Kidney capillary endothelial cell (primary cell): ENCODE results near the gene SLC25A48.
"Not testable (repeated sequence)": the region's sequence is repeated elsewhere in the genome, so short reads cannot be mapped to it uniquely, and the experiment has no call there.

Source experiments
- DNase-seq: peaks from one replicate; pipeline ENCODE4 v3.0.0-alpha.2; 2018; ENCODE audit warnings: low spot score

The SLC25A48 gene

GRCh38 chr5:135857630-135858311 lies 23.3 kb downstream of the SLC25A48 start:
- no peak for DNase-seq

GRCh38 chr5:135859186-135859585 lies 24.7 kb downstream of the SLC25A48 start:
- DNase-seq = not testable (repeated sequence)

GRCh38 chr5:135859641-135860040 lies 25.2 kb downstream of the SLC25A48 start:
- no peak for DNase-seq

GRCh38 chr5:135861641-135862040 lies 27.2 kb downstream of the SLC25A48 start:
- no peak for DNase-seq

GRCh38 chr5:135862086-135862485 lies 27.6 kb downstream of the SLC25A48 start:
- DNase-seq = no peak

GRCh38 chr5:135862744-135863143 lies 28.3 kb downstream of the SLC25A48 start:
- DNase-seq = no peak

GRCh38 chr5:135864503-135865435 lies 30.3 kb downstream of the SLC25A48 start:
- DNase-seq = no peak

- DNase-seq = no peak
These were observed 31.6 kb downstream of the SLC25A48 start for GRCh38 chr5:135866016-135866415.

- no peak for DNase-seq
These were observed 33.1 kb downstream of the SLC25A48 start for GRCh38 chr5:135867599-135867998.

- no peak for DNase-seq
These were observed 34.2 kb downstream of the SLC25A48 start for GRCh38 chr5:135868681-135869080.

- no peak for DNase-seq
These were observed 34.8 kb downstream of the SLC25A48 start for GRCh38 chr5:135869276-135869675.

- no peak for DNase-seq
These were observed 35.5 kb downstream of the SLC25A48 start for GRCh38 chr5:135869935-135870334.

- DNase-seq = no peak
These were observed 36.9 kb downstream of the SLC25A48 start for GRCh38 chr5:135871268-135871915.

- no peak for DNase-seq
These were observed 39.4 kb downstream of the SLC25A48 start for GRCh38 chr5:135873831-135874230.

- no peak for DNase-seq
These were observed 40.0 kb downstream of the SLC25A48 start for GRCh38 chr5:135874461-135874860.

GRCh38 chr5:135875567-135875966 lies 41.1 kb downstream of the SLC25A48 start:
- no peak for DNase-seq

GRCh38 chr5:135876146-135876545 lies 41.7 kb downstream of the SLC25A48 start:
- no peak for DNase-seq

GRCh38 chr5:135877570-135878155 lies 43.2 kb downstream of the SLC25A48 start:
- no peak for DNase-seq

GRCh38 chr5:135878156-135878620 lies 43.7 kb downstream of the SLC25A48 start:
- no peak for DNase-seq

- no peak for DNase-seq
These were observed 45.1 kb downstream of the SLC25A48 start for GRCh38 chr5:135879591-135879990.

- no peak for DNase-seq
These were observed 45.8 kb downstream of the SLC25A48 start for GRCh38 chr5:135880278-135880677.

- DNase-seq = no peak
These were observed 46.3 kb downstream of the SLC25A48 start for GRCh38 chr5:135880801-135881200.
